NOMO-1 (cell line): ENCODE data around the gene NEDD9.

ENCODE experiments used
- DNase-seq, 2 experiments: peaks; one replicate each; lab custom pipeline; 2025; ENCODE audit not compliant: unreplicated experiment in 2 of 2; lab: John Stamatoyannopoulos, UW

NEDD9 gene

DNA sequence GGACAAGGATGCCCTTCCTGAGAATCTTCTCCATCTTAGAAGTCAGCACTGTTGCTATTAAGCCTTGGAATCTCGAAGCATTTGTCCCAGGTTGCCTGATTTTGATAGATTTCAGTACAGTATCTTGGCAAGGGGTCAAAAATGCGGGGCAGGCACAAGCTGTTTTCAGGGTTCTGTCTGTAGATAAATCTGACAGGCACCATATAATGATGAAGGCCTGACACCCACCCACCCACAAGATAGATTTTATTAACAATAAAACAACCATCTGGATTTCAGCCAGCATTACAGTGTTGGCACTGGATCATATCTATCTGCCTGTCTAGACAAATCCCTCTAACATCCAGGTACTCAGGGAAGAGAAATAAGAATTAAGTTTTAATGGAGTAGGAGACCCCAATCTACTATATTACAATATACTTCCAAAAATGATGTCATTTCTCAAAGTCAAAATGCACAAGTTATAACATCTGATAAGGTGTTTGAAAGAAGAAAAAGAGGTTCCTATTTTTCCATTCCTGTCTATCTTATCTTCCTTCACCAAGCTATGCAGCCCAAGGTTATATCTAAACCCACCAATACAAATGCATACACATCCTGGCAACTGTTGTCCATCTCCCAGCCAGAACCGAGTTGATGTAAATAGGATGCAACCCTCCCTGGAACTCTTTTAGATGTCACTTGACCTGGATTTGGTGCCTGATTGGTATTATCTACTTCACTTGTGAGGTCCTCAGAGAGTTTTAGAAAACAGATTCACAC is 10.7 kb downstream of the NEDD9 start:
- DNase-seq, result no peak

DNA sequence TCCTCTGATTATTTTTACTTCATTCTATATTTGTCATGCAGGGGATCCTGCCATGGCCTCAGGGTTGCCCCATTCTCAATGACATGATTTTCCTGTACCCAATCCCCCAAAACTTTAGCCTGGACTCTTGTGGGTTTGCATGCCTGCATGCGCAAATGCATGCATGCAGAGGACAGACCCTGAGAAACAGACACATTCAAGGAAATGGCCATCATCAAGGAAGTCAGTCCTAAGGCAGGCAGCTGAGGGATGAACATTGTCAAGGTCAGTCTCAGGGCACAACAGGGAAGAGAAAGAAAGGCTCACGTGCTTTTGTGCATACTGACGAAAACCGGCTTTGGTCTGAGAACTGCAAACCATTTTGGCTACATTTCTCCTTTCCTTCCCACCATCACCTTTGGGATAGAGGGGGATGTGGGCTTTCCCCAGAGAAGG is 13.1 kb downstream of the NEDD9 start:
- DNase-seq, result no peak

DNA sequence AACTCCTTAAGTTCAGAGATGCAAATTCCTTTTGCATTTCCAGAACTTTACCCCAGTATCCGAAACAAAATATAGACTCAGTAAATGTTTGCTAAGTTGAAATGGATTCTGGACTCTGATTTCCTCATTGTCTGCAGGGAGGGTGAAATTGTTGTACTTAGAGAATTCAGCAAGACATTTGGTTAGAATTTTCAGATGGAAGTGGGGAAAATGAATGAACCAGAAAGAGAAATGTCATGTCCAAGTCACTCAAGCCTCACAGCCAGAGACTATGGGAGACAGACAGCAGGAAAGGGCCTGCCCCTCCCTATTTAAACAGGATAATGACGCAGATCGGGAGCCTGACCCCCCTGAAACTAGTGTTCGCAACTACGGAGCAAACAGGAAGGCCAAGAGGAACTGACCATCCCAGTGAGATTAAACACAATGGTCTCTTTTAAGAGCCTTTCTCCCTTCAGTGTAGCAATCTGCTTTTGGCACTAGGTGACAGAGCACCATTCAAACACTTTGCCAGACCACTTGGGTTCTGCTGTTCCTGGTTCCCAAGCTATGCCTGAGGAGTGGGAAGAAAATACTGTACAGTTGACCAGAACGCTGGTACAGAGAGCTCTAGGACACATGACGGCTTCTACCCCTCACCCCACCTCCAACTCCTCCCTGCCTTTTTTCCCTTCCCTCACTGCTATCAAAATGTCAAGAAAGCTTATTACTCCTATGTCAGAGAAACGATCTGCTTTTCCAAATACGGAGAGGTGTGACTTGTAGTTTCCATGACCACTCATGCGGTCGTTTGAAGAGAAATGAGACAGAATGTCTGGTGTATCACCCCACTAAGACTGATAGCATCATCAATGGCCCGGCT is 13.7 kb downstream of the NEDD9 start:
- DNase-seq, result no peak

DNA sequence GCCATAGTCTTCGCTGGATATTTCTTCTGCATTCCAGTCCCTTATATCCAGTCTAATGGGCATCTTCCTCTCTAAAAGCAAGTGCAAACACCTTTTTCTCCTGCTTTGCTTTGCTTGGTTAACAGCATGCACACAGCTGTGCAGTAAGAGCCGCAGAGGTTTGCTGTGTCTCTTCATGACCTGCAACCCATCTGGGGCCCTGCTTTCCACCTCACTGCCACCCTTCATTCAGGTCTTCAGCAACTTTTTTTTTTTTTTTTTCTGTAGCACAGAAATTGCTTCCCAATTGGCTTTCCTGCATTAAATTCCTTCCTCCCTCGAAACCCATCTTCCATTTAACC is 14.4 kb downstream of the NEDD9 start:
- DNase-seq, result no peak

DNA sequence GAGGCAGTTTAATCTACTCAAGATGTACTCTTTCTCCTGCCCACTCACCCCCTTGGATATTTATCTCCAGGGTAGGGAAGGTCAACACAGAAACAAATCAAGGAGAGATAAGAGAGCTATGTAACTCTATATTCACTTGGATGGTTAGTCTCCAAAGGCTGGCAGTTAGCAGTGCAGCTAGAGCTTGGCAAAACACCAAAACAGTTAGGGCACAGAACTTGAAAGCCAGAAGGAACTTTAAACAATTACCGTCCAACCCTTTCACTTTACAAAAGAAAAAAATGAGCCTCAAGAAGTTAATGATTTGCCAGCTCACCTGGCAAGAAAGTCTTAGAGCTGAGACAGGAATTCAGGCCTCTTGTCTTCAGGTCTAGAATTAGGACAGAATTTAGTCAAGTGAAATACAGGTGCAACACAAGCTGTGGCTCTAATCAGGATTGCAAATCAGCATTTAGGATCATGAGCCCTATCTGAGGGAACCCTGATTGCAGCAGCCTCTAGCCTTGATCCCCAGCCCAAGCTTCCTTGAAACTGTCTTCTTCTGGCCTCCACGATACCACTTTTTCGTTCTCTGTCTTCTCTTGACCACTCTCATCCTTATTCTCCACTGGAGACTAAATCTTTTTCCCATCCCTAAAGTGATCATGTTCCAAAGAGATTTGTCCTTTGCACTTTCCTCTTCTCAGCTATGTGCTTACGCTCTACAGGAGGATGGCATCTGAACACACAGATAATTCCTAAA is 14.9 kb downstream of the NEDD9 start:
- no peak for DNase-seq

DNA sequence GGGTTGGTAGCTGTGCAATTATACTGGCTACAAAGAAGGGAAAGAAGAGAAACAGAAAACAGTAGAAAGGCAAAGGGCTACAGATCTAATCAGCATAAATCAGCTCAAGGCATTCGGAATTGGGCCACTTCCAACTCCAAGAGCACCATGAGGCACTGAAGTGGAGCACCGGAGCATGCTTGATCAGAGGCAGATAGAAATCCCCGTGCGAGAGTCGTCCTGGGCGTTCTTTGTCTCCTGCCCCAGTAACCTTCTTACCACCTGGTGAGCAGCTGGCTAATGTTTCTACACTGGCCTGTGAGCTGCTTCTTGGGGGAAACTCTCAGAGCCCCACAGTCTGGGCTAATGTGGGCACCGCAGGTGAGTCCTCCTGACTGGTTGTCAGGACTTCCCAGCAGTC is 16.7 kb downstream of the NEDD9 start:
- no peak for DNase-seq

DNA sequence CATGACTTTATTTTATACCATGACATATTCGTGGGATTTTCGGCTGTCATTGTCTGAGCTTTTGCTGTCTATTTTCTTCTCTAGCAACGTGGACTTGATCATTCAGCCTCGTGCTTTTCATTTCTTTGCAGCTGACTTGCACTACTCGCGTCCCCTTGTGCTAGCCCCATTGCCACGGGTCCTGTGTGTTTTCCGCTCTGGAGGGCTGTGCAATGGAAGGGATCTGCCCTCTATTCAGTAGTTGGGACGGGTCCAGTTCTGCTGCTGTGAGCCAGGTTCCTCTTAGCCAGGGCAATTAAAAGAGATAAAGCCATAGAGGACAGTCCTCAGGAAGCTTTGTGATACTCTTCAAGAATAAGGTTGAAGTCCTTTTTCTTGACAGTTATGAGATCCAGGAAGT is 17.6 kb downstream of the NEDD9 start:
- DNase-seq, result no peak

DNA sequence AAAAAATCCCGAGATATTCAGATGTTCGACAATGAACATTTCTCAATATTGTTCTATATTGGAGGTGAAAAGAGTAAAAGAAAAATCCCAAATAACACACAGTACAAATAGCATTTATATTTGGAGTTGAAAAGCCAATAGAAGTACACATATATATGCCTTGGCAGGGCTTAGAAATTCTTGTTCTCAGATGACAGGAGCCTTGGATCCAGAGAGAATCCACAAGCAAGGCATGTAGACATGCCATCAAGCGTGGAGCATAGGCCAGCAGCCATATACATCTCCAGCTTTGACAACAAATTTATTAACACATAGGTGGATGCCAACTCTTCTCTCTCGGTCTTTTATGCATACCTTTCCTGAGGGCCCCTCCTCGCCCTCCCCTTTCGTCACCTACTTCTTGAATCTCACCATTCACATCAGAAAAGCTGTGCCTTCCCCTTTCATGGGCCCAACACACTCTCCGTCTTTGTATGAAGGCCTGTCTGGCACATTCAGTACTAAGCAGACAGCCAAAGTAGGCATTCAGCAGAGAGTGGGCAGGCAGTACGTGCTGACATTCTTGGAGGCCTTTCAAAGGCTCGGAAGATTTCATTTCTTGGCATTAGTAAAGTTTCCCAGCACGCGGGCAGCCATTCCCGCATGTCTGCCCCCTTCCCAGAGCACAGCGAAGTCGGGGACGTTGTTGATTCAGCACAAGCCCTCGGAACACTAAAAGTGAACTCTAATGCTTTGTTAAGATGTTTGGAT is 18.2 kb downstream of the NEDD9 start:
- DNase-seq, result no peak

DNA sequence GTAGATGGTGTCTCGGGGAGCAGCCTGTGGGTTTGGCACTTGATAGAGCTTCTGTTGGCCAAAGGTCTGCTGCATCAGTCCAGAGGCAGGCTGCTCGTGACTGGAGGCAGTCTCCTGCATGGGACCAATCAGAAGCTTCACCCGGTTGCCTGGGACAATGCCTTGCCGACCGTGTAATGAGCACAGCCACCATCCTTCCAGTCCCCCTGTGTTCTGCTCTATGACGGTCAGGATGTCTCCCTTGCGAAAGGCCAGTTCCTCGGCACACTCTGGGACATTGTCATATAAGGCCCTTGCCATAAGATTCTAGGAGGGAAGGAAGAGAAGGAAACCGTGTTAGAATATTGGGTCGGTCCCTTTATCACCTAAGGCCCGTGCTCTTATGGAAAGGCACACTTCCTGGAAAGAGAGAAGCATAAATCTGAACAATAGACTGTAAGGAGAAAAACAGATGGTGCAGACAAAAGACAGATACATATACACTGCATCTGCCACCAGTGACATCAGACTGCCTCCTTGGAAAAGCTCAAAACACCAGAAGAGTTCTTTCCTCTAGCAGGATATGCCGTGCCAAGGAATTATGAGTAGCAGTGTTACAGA is 18.9 kb downstream of the NEDD9 start:
- DNase-seq, result no peak

DNA sequence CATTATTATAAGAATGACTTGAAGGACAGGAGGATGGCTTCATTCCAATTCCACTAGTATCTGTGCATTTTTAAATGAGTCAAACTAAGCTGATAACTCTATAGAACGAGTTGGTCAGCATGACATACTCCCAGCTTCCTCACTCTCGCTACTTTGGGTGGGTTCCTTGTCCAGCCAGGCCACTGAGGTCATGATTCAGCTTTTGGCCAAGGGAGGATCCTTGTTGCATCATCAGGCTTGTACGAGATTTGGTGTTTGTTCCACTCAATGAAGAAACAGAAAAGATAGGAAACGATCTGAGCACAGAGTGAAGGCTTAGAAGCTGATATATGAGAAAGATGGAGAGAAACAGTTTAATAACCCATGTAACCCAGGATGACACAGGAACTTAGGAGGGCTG is 19.8 kb downstream of the NEDD9 start:
- DNase-seq, result no peak

DNA sequence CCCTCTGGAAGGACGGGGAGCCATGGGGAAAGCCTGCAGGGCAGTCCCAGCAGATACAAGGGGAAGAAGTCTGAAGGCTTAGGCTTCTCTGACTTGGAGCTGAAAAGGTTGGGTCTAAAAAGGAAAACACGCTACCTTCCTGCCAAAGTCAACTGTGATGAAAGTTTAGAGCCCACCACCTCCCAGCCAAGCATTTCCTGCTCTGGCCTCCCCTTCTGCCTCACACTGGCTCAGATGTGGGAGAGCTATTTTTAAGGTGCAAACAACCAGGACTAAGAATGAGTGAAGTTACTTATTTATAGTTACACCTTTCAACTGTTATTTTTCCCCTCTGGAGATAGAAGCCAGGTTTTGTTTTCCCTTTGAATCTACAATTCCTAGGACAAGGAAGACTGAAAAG is 21.2 kb downstream of the NEDD9 start:
- DNase-seq, result no peak

DNA sequence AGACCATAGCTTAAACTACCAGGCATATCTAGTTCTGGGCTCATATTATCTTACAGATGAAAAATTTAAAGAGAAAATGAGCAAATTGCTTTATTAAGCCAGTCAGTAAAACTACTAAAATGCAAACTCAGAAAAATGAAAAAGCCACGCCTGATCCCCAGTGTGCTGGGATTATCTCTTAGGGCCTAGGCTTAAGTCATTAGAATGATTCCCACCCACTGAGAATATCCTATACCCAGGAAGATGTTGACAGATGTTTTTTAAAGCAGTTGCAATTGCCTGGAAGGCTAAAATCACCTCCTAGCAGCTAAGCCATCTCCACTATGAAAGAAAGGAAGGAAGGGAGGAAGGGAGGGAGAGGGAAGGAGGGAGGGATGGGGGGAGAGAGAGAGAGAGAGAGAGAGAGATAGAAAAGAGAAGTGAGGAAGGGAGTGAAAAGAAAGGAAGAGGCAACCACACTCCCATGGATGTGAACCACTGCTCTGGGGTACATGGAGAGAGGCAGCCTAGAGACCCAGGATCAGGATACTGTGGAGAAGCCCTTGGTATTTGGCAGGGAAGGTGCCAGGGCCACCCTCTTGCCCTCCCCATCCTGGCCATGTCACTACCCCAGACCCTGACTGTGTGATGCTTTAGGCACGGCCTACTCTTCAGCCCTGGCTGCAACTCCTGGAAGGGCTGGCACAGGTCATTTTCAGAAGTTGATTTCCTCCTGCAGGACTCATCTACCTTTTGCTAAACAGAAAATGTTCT is 21.9 kb downstream of the NEDD9 start:
- no peak for DNase-seq

DNA sequence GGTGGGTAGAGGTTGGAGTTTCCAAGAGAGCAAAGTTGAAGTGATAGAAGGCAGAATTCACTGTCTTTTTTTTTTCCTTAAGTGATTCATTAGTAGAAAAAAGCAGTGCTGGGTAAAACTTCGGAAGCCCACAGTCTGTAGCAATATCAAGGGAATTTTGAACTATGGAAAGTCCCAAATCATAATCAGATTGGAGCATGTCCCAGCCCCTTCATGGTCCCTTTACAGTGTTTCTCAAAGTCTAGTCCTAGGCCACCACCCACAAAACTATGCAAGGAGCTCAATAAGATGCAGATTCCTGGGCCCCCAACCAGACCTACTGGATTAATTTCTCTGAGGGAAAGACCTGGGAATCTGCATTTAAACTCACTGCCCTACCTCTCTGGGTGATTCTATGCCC is 22.6 kb downstream of the NEDD9 start:
- no peak for DNase-seq

DNA sequence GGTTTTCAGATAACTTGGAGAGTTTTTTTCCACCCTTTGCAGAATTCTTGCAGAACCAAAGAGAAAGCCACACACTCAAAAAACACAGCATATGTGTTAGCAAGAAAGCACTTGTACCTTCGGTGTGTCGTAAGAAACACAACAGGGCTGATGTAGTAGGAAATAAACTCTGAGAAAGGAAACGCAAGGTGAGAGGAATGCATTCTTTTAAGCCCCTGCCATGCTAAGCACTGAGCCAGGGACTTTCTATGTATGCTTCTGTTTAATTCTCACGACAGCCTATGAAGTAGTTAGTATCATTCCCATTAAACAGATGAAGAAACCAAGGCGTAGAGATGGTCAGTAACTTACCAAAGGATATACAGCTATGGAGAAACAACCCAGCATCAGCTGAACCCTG is 23.1 kb downstream of the NEDD9 start:
- no peak for DNase-seq

DNA sequence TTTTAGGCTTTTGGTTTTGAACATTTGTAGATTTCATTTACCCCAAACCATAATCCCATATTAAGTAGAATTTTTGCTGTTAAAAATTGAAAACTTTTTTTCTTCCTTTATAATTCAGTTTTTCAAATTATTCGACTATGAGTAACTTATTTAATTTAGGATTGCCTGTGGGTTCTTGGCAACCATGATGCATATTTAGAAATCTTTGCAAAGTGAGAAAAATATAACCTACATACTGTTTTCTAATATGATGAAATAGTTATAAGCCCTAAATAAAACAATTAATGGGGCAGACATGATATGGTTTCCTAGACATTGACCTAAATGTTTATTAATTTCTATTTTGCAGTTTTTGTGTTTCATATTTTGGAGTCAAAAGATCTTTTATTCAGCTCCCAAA is 23.6 kb downstream of the NEDD9 start:
- DNase-seq, result no peak

DNA sequence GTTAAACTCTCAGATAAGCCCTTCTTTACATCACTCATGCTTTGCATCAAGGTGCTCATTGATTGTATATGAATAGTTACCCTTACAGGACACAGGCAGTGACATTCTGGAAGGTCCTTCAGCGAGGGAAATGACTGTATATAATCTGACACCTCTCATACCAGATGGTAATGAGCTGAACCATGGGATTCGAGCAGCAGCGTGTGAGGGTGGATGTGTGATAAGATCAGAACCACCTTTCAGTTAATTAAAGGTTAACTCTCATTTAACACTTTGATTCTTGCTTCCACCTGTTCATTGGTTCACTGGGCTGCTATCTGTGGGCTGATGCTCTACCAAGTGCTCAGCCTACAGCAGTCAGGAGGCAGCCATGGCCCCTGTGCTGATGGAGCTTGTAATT is 24.2 kb downstream of the NEDD9 start:
- no peak for DNase-seq

DNA sequence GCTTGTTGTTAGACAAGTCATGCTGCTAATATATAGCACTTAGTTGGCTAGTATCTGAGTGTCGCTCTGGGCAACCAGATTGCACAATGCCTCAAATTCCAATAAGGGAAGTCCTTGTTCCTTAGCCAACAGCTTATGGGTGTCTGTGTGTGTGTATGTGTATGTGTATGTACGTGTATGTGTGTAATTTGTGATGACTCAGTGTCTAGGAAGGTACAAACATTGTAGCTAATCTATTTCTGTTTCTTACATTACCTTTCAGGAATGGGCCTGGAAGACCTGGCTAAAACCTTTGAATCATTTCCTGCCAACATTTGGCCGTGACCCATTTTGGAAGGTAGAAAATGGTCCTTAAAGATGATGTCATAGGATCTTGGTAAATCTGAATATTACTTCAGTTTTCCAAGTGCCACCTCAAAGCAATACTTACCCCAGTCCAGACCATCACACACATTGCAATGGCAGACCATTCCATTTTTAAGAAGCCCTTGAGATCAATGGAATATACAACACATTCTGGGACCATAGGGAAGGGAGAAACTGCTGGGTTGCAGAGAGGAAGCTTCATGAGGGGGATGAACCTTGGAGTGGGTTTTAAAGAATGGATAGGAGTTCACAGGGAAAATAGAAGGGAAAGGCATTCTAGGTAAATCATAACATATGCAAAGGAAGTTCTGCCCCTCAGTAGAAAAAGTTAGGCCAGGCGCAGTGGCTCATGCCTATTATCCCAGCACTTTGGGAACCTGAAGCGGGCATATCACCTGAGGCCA is 25.1 kb downstream of the NEDD9 start:
- peak; percentile 86 to 96 for DNase-seq

DNA sequence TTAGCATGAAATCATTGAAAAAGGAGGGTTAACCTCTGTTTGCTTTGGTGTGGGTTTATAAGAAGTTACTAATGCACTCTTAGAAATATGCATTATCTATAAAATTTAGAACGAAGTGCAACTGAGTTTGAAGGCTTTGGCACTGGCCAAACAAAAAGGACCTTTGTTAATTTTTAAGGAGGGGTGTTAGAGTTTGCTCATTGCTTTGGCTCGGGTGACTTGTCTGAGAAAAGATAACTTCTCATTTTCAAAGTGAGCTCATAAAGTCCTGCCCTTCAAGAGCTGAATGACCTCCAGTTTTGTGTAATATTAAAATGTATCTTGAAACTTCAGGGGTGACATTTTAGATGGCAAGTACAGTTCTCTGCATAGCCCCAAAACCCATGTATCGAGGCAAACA is 25.9 kb downstream of the NEDD9 start:
- DNase-seq, result peak in 1 of 2 experiments; percentile 68

DNA sequence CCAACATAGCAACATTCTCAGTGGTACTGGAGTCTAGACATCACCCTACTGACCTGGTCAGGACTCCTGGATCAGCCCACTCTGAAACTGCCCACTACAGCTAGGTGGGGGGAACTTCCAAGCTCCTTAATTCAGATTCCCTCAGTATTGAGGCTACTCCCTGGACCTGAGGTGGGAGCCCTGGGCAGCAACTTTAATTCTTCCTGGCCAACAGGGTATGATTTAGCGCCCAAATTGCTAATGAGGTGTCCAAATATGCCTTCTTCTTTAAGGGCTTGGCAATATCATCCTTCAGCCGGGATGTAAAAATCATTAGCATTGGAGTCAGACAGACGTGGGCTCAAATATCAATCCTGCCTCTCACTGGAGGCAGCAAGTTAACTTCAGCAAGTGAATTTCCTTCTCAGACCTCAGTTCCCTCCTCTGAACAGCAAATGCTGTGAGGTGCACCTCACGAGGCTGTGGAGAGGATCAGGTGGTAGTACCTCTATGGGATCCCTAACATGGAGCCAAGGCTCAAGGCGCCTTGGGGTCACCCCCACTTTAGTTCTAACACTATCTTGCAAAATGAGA is 27.6 kb downstream of the NEDD9 start:
- no peak for DNase-seq
